A549 (cell line): Measurements from ENCODE around the gene PSME3IP1.

Experiments used
- CTCF ChIP-seq: fragments of >200 bp; sonication (Bioruptor Twin); formaldehyde crosslinking; IDR thresholded peaks from 3 replicates; pipeline ENCODE4 v1.5.1; 2016
- MAZ ChIP-seq: fragments of 150-350 bp; IDR thresholded peaks from 2 replicates; pipeline ENCODE4 v1.6.1; 2014; ENCODE audit warnings: antibody characterized with exemption, low read depth, low read length, borderline replicate concordance
- POLR2AphosphoS2 ChIP-seq: conservative IDR thresholded peaks from 2 replicates; pipeline ENCODE4 v1.6.1; 2012; ENCODE audit warnings: low read length, improper control_type of control experiment, inconsistent platforms

DNA sequence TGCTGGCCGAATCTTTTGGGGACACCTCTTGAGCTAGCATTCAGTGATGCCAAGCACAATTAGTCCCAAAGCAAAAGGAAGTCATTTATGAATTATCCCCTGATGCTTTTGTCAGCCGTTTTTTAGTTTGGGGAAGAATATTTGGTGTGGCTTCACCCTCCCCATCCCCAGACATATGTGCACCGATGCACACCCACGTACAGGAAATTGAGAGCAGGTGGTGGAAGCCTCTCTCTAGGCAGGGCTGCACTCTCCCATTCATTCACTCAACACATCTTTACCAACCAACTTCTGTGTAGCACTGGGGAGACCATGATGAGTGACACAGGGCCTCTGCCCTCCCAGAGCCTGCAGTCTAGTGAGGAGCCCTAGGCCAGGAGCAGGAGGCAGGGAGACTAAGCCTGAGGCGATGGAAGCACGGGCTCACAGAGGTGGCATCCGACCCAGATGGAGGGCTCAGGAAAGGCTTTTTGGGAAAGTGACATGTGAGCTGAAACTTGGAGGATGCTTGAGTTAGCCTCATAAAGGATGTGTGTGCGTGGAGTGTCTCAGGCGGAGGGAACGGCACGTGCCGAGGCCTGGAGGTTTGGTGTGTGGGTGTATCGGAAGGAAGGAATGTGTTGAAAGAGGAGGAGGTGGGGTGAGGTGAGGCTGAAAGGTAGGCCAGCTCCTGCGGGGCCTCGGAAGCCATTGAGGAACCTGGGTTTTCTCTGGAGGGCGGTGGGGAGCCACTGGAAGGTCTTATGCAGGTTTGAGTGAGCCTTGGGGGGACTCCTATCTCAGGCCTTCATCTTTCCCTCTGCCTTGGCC, 43.8 kb downstream of the PSME3IP1 start:
- TF ChIP-seq CTCF (no peak), MAZ (no peak), POLR2AphosphoS2 (no peak)
